Endothelial cell of umbilical vein (primary cell): ENCODE measurements around the gene CHAC1. TPM values are rescaled to one million over a fixed set of nuclear protein-coding genes. Genes with fewer than 3 reads are reported as not detected.

Experiments used
- BruUV-seq: library from RNA; stranded (reverse); fragments of 400-500 nt; replicated peaks from 2 replicates; lab custom pipeline; 2021; lab: Mats Ljungman, UMichigan
- CTCF ChIA-PET: fragments of 300-600, 350-600 bp; sonication (Branson Sonifier 250); formaldehyde crosslinking; loops from one replicate; lab custom pipeline; 2021; ENCODE audit warnings: antibody characterized with exemption, inconsistent platforms; lab: Charles Lee
- POLR2A ChIA-PET: fragments of 300-600, 350-600 bp; sonication (Branson Sonifier 250); formaldehyde crosslinking; loops from one replicate; lab custom pipeline; 2021; ENCODE audit warnings: antibody characterized with exemption, inconsistent platforms; lab: Charles Lee
- DNase-seq: peaks from one replicate; pipeline ENCODE4 v3.0.0-alpha.2; 2011; ENCODE audit warnings: low read depth, low spot score
- FAIRE-seq: peaks from 2 replicates; lab custom pipeline; 2011; peaks lifted over from hg19 to GRCh38; lab: Jason Lieb, UNC
- H2AFZ ChIP-seq: 2 replicates; pipeline ENCODE4 v1.6.0; 2012; ENCODE audit warnings: low read depth, low read length, control low read depth, inconsistent platforms
- H3K27ac ChIP-seq: 2 replicates; pipeline ENCODE4 v1.5.1; 2011; ENCODE audit warnings: low read depth, mild to moderate bottlenecking, control low read depth, low read length, moderate library complexity; ENCODE audit not compliant: insufficient read depth
- H3K27me3 ChIP-seq, 2 experiments: 2 replicates each; pipeline versions ENCODE4 v1.6.0 to v1.6.1; 2011; ENCODE audit warnings: low read length in 2 of 2, mixed read lengths in 1 of 2; ENCODE audit not compliant: control insufficient read depth in 2 of 2, insufficient read depth in 2 of 2
- H3K36me3 ChIP-seq, 2 experiments: 2 replicates in 1 of 2; 3 replicates in 1 of 2; pipeline ENCODE4 v1.5.1; 2011; ENCODE audit warnings: low read length in 2 of 2, mild to moderate bottlenecking in 1 of 2, moderate library complexity in 1 of 2; ENCODE audit not compliant: control insufficient read depth in 2 of 2, insufficient read depth in 2 of 2; ENCODE audit errors: extremely low read depth in 1 of 2
- H3K4me1 ChIP-seq: 3 replicates; pipeline ENCODE4 v1.5.1; 2011; ENCODE audit warnings: mild to moderate bottlenecking, low read length; ENCODE audit not compliant: control insufficient read depth, insufficient read depth; ENCODE audit errors: extremely low read depth
- H3K4me2 ChIP-seq: 2 replicates; pipeline ENCODE4 v1.6.1; 2011; ENCODE audit warnings: low read length, control low read depth, mixed read lengths; ENCODE audit not compliant: insufficient read depth
- H3K4me3 ChIP-seq, 3 experiments: fragments of 200-600 bp in 1 of 3; sonication (generic), shearing (Covaris generic) in 1 of 3; replicated peaks in 1 of 3; 2 replicates each; pipeline ENCODE4 v1.5.1; 2011 to 2016; ENCODE audit warnings: control low read depth in 3 of 3, low read length in 3 of 3, mild to moderate bottlenecking in 2 of 3, inconsistent platforms in 1 of 3, low read depth in 1 of 3, moderate library complexity in 1 of 3; ENCODE audit not compliant: insufficient read depth in 1 of 3
- H3K79me2 ChIP-seq: 2 replicates; pipeline ENCODE4 v1.6.0; 2012; ENCODE audit warnings: low read length, inconsistent platforms; ENCODE audit not compliant: control insufficient read depth, insufficient read depth
- H3K9ac ChIP-seq: replicated peaks from 2 replicates; pipeline ENCODE3; 2011; ENCODE audit warnings: low read length, control low read depth; ENCODE audit not compliant: insufficient read depth; ENCODE audit errors: extremely low read depth
- H3K9me1 ChIP-seq: replicated peaks from 3 replicates; pipeline ENCODE4 v1.6.0; 2011; ENCODE audit warnings: mild to moderate bottlenecking, low read length; ENCODE audit not compliant: control insufficient read depth, insufficient read depth; ENCODE audit errors: extremely low read depth
- H3K9me3 ChIP-seq: replicated peaks from 2 replicates; pipeline ENCODE4 v1.5.1; 2012; ENCODE audit warnings: low read length, inconsistent platforms; ENCODE audit not compliant: control insufficient read depth, insufficient read depth
- H4K20me1 ChIP-seq: replicated peaks from 2 replicates; pipeline ENCODE3; 2011; ENCODE audit warnings: mild to moderate bottlenecking, low read length; ENCODE audit not compliant: control insufficient read depth, insufficient read depth; ENCODE audit errors: extremely low read depth
- CTCF ChIP-seq, 2 donors: IDR thresholded peaks; 1 replicate in 1 of 2; 2 replicates in 1 of 2; pipeline ENCODE4 v1.5.1; 2011; ENCODE audit warnings: low read length in 2 of 2, mild to moderate bottlenecking in 2 of 2, moderate library complexity in 2 of 2, control low read depth in 1 of 2, inconsistent platforms in 1 of 2, low read depth in 1 of 2; ENCODE audit not compliant: insufficient read depth in 1 of 2; ENCODE audit errors: extremely low read depth in 1 of 2
- EZH2 ChIP-seq: IDR thresholded peaks from 2 replicates; pipeline ENCODE4 v1.6.1; 2012; ENCODE audit warnings: borderline replicate concordance, low read depth, mild to moderate bottlenecking, moderate library complexity, low read length, inconsistent platforms; ENCODE audit not compliant: severe bottlenecking
- FOS ChIP-seq: IDR thresholded peaks from 2 replicates; pipeline ENCODE4 v1.6.1; 2011; ENCODE audit warnings: mild to moderate bottlenecking, low read length, moderate library complexity, borderline replicate concordance; ENCODE audit not compliant: insufficient read depth
- GATA2 ChIP-seq: IDR thresholded peaks from 2 replicates; pipeline ENCODE4 v1.7.0; 2011; ENCODE audit warnings: low read depth, mild to moderate bottlenecking, moderate library complexity, mixed read lengths, low read length; ENCODE audit not compliant: insufficient read length, insufficient read depth
- JUN ChIP-seq: IDR thresholded peaks from 2 replicates; pipeline ENCODE4 v1.6.1; 2011; ENCODE audit warnings: borderline replicate concordance, low read depth; ENCODE audit not compliant: insufficient read length, insufficient read depth
- MAX ChIP-seq: IDR thresholded peaks from 2 replicates; pipeline ENCODE4 v1.6.1; 2011; ENCODE audit not compliant: insufficient read depth, insufficient read length
- MYC ChIP-seq: IDR thresholded peaks from one replicate; pipeline ENCODE4 v1.6.1; 2011; ENCODE audit warnings: mild to moderate bottlenecking, low read depth, low read length
- POLR2A ChIP-seq: IDR thresholded peaks from 2 replicates; pipeline ENCODE4 v1.6.1; 2012; ENCODE audit warnings: low read depth, mild to moderate bottlenecking, control low read depth, low read length
- POLR2AphosphoS5 ChIP-seq: IDR thresholded peaks from 2 replicates; pipeline ENCODE4 v1.6.1; 2012; ENCODE audit warnings: low read depth, mild to moderate bottlenecking, control low read depth, low read length, moderate library complexity; ENCODE audit not compliant: insufficient read depth
- dilution Hi-C: fragments of 300-500 bp; cut with MboI; formaldehyde crosslinking; loops from one replicate; pipeline ENCODE4 v1.15.0; 2019; ENCODE audit warnings: low sequenced_read_pairs; ENCODE audit not compliant: extremely low pct_ligation_motif_present
- intact Hi-C: fragments of 100-400 bp; cut with micrococcal nuclease; formaldehyde crosslinking; loops from one replicate; pipeline ENCODE4 v1.10.0; 2022
- polyA plus RNA-seq, 4 experiments: library from polyadenylated mRNA; depleted of rRNA in 3 of 4; stranded (reverse) in 3 of 4; unstranded in 1 of 4; fragments of >200 nt; gene quantifications; 2 replicates each; pipeline versions ENCODE4 v1.2.1 to v1.2.3, GENCODE V29; 2011 to 2012; ENCODE audit warnings: missing spikeins in 1 of 4
- total RNA-seq: library from RNA; stranded (reverse); gene quantifications from 2 replicates; pipeline ENCODE4 v1.2.3, GENCODE V29; 2021

CHAC1 gene
- total and polyA plus RNA-seq, 2 donors (not counting 3 experiments of a cell fraction or from before 2014, with no cell fraction given): 4.6 to 25.7 TPM

GRCh38 chr15:40958723-40959122 lies 5.5 kb downstream of the CHAC1 start:
- BruUV-seq: no TSS peak
- DNase-seq: no peak
- H3K9me3 ChIP-seq: no peaks in the 10 kb centered on the region
- H2AFZ ChIP-seq: no peak overlapping the region
- intact Hi-C loops: no loop called here
- no peak overlapping the region for H3K27ac ChIP-seq
- H3K9me1 ChIP-seq: no peaks in the 10 kb centered on the region
- H3K4me3 ChIP-seq: no peak overlapping the region
- H3K4me1 ChIP-seq: peaks cover 3% of the 10 kb centered on the region
- peaks cover 0 to 2% of the 10 kb centered on the region in 2 experiments for H3K36me3 ChIP-seq
- no peaks in the 10 kb centered on the region for H4K20me1 ChIP-seq
- POLR2A ChIA-PET: no interaction called here
- CTCF ChIA-PET: interaction anchor here (1.0 to 9.3 kb wide), 3 partner anchors 17 to 227 kb away, joined by 3 to 101 read pairs (median 3); no protein-coding TSS in a partner anchor
- H3K79me2 ChIP-seq: no peaks in the 10 kb centered on the region
- no peak overlapping the region for H3K9ac ChIP-seq
- no peaks in the 10 kb centered on the region for H3K27me3 ChIP-seq
- dilution Hi-C loops: no loop called here
- no peak for FAIRE-seq
- no peak overlapping the region for H3K4me2 ChIP-seq
- TF ChIP-seq POLR2AphosphoS5: no peak
- no peak for TF ChIP-seq CTCF (IDR thresholded peaks at IDR 0.05; ENCODE audit: extremely low read depth in 1 of 2, insufficient read depth in 1 of 2, low read depth in 1 of 2, low read length in 2 of 2)
- no peak for TF ChIP-seq MYC
- TF ChIP-seq JUN: no peak
- TF ChIP-seq MAX: no peak
- TF ChIP-seq GATA2: no peak
- TF ChIP-seq EZH2: no peak
- no peak for TF ChIP-seq POLR2A
- no peak for TF ChIP-seq FOS
